HCT116 (cell line): ENCODE results near the gene G6PD. TPM values are rescaled to one million over a fixed set of nuclear protein-coding genes. Genes with fewer than 3 reads are reported as not detected.

Source experiments
- ATAC-seq: fragments of 200-7000 bp; cut with Tn5 transposase; 2 replicates; pipeline ENCODE4 v1.9.1; 2020; ENCODE audit warnings: mild to moderate bottlenecking, moderate library complexity
- BruUV-seq: library from RNA; stranded (reverse); fragments of 400-500 nt; replicated peaks from 2 replicates; lab custom pipeline; 2021; lab: Mats Ljungman, UMichigan
- CTCF ChIA-PET: fragments of 300-600 bp; sonication (Branson Sonifier 250); formaldehyde crosslinking; loops from one replicate; lab custom pipeline; 2021; ENCODE audit warnings: antibody characterized with exemption; lab: Charles Lee
- POLR2A ChIA-PET: fragments of 300-600, 350-600 bp; sonication (Branson Sonifier 250); formaldehyde crosslinking; loops from one replicate; lab custom pipeline; 2021; ENCODE audit warnings: antibody characterized with exemption; lab: Charles Lee
- RAD21 ChIA-PET, 2 experiments: fragments of 300-600 bp; sonication (Branson Sonifier 250); formaldehyde crosslinking; loops; one replicate each; lab custom pipeline; 2023; ENCODE audit warnings: low total read pairs in 2 of 2; ENCODE audit not compliant: uncharacterized antibody in 2 of 2, unreplicated experiment in 2 of 2, low non-redundant PET in 1 of 2; lab: Charles Lee
- DNase-seq: peaks from one replicate; pipeline ENCODE4 v3.0.0-alpha.2; 2010; ENCODE audit warnings: low read depth, low spot score
- H2AFZ ChIP-seq: fragments of 200-600 bp; shearing (Covaris generic), sonication (generic); 2 replicates; pipeline ENCODE4 v1.6.1; 2017; ENCODE audit warnings: low read depth, mixed run types, mixed read lengths, antibody characterized with exemption, low read length; ENCODE audit not compliant: poor library complexity, severe bottlenecking
- H3K27ac ChIP-seq: 2 replicates; pipeline ENCODE4 v1.5.1; 2012; ENCODE audit warnings: low read depth, low read length
- H3K27me3 ChIP-seq: fragments of 200-600 bp; sonication (generic); 2 replicates; pipeline ENCODE4 v1.6.1; 2016; ENCODE audit warnings: mixed run types, low read length, mixed read lengths; ENCODE audit not compliant: insufficient read depth
- H3K36me3 ChIP-seq, 2 experiments: fragments of 200-500 bp in 1 of 2; fragments of 200-600 bp in 1 of 2; sonication (Bioruptor generic) in 1 of 2; sonication (generic) in 1 of 2; 2 replicates each; pipeline versions ENCODE4 v1.5.1 to v1.6.1; 2014 to 2016; ENCODE audit warnings: low read length in 2 of 2, inconsistent platforms in 1 of 2, mixed read lengths in 1 of 2, mixed run types in 1 of 2; ENCODE audit not compliant: insufficient read depth in 2 of 2, control insufficient read depth in 1 of 2
- H3K4me1 ChIP-seq, 2 experiments: fragments of 200-600 bp in 1 of 2; sonication (generic) in 1 of 2; 2 replicates each; pipeline versions ENCODE4 v1.5.1 to v1.6.1; 2012 to 2017; ENCODE audit warnings: low read length in 2 of 2, inconsistent platforms in 1 of 2, mild to moderate bottlenecking in 1 of 2, mixed read lengths in 1 of 2, mixed run types in 1 of 2, moderate library complexity in 1 of 2; ENCODE audit not compliant: insufficient read depth in 2 of 2, control insufficient read depth in 1 of 2
- H3K4me2 ChIP-seq: fragments of 200-600 bp; sonication (generic); 2 replicates; pipeline ENCODE4 v1.6.1; 2017; ENCODE audit warnings: mixed run types, low read length, mixed read lengths
- H3K4me3 ChIP-seq, 2 experiments: fragments of 200-600 bp in 1 of 2; sonication (generic) in 1 of 2; replicated peaks in 1 of 2; 2 replicates each; pipeline ENCODE4 v1.5.1; 2011 to 2016; ENCODE audit warnings: low read length in 2 of 2, control low read depth in 1 of 2, low read depth in 1 of 2, mild to moderate bottlenecking in 1 of 2, mixed read lengths in 1 of 2, mixed run types in 1 of 2
- H3K79me2 ChIP-seq: fragments of 200-600 bp; sonication (generic); 2 replicates; pipeline ENCODE4 v1.6.1; 2017; ENCODE audit warnings: mild to moderate bottlenecking, mixed run types, low read length, moderate library complexity, mixed read lengths; ENCODE audit not compliant: insufficient read depth
- H3K9ac ChIP-seq: fragments of 200-600 bp; sonication (generic); 2 replicates; pipeline ENCODE4 v1.6.1; 2016; ENCODE audit warnings: low read length, mixed read lengths
- H3K9me2 ChIP-seq: fragments of 200-600 bp; sonication (generic), shearing (Covaris generic); 2 replicates; pipeline ENCODE4 v1.6.1; 2017; ENCODE audit warnings: mixed run types, mild to moderate bottlenecking, moderate library complexity; ENCODE audit not compliant: insufficient read depth
- H3K9me3 ChIP-seq, 2 experiments: fragments of 200-500 bp in 1 of 2; fragments of 200-600 bp in 1 of 2; sonication (Bioruptor generic) in 1 of 2; sonication (generic) in 1 of 2; 2 replicates each; pipeline ENCODE4 v1.6.1; 2014 to 2017; ENCODE audit warnings: low read length in 2 of 2, mixed read lengths in 2 of 2, inconsistent platforms in 1 of 2, low read depth in 1 of 2, mild to moderate bottlenecking in 1 of 2, mixed run types in 1 of 2, moderate library complexity in 1 of 2; ENCODE audit not compliant: control insufficient read depth in 1 of 2, insufficient read depth in 1 of 2
- H4K20me1 ChIP-seq: fragments of 200-600 bp; sonication (generic), shearing (Covaris generic); 2 replicates; pipeline ENCODE4 v1.6.1; 2017; ENCODE audit warnings: mixed run types, mild to moderate bottlenecking, moderate library complexity; ENCODE audit not compliant: insufficient read depth
- FOSL1 ChIP-seq: IDR thresholded peaks from 2 replicates; pipeline ENCODE4 v1.6.1; 2012; ENCODE audit warnings: low read depth
- MAX ChIP-seq: IDR thresholded peaks from 2 replicates; pipeline ENCODE4 v1.6.1; 2012
- SP1 ChIP-seq: IDR thresholded peaks from 2 replicates; pipeline ENCODE4 v1.6.1; 2012; ENCODE audit warnings: low read depth
- TCF7L2 ChIP-seq: IDR thresholded peaks from 2 replicates; pipeline ENCODE4 v1.7.0; 2011; ENCODE audit warnings: borderline replicate concordance, inconsistent platforms; ENCODE audit not compliant: insufficient read depth, insufficient read length; ENCODE audit errors: extremely low read depth
- YY1 ChIP-seq: IDR thresholded peaks from 2 replicates; pipeline ENCODE4 v1.6.1; 2011; ENCODE audit warnings: low read length, low read depth, moderate library complexity, mild to moderate bottlenecking; ENCODE audit not compliant: insufficient replicate concordance; ENCODE audit errors: extremely low read depth
- ZBTB33 ChIP-seq: IDR thresholded peaks from 2 replicates; pipeline ENCODE4 v1.6.1; 2011; ENCODE audit warnings: mild to moderate bottlenecking, low read length, moderate library complexity; ENCODE audit not compliant: insufficient replicate concordance; ENCODE audit errors: extremely low read depth
- ZFX ChIP-seq: fragments of 450-650 bp; IDR thresholded peaks from 2 replicates; pipeline ENCODE4 v1.6.1; 2017
- ZNF274 ChIP-seq: fragments of 200-500 bp; sonication (Bioruptor generic); IDR thresholded peaks from 2 replicates; pipeline ENCODE4 v1.6.1; 2014; ENCODE audit warnings: mild to moderate bottlenecking, low read depth, low read length, inconsistent platforms
- intact Hi-C: fragments of 100-400 bp; cut with micrococcal nuclease; formaldehyde crosslinking; loops from 2 replicates; pipeline ENCODE4 v1.10.0; 2022
- total RNA-seq: library from RNA; stranded (reverse); gene quantifications from one replicate; pipeline ENCODE4 v1.2.1, GENCODE V29; 2021; ENCODE audit not compliant: unreplicated experiment

Gene G6PD
- total RNA-seq, 1 experiment from 2014 or later = 109 TPM

GRCh38 chrX:154547245-154548027 is 790 bp upstream of the G6PD start, which contains the start of gene IKBKG (continued):
- TF ChIP-seq ZBTB33 = peak; percentile 68
- TF ChIP-seq TCF7L2 = no peak
- no peak for TF ChIP-seq SP1
- TF ChIP-seq, all 23 proteins: peak for 4

GRCh38 chrX:154545673-154546274 is 872 bp downstream of the G6PD start:
- Histone ChIP-seq H3K4me2 (peak overlapping the region; percentile 90), H3K79me2 (peaks cover 46% of the 10 kb centered on the region), H3K4me1 (peaks cover 27 to 34% of the 10 kb centered on the region in 2 experiments), H3K36me3 (peaks cover 0 to 7% of the 10 kb centered on the region in 2 experiments; a peak in 2 of 4 replicates), H4K20me1 (no peaks in the 10 kb centered on the region), H3K9me3 (no peaks in the 10 kb centered on the region), H3K27me3 (no peaks in the 10 kb centered on the region), H3K27ac (peak overlapping the region; percentile 74; the same call in 1 of the 2 replicates), H3K9me2 (no peaks in the 10 kb centered on the region), H3K9ac (peak overlapping the region; percentile 92), H2AFZ (no peak overlapping the region), H3K4me3 (peak overlapping the region; percentile 69 to 96)
- TF ChIP-seq TCF7L2 (no peak), ZFX (no peak), FOSL1 (no peak), YY1 (no peak), ZNF274 (no peak), MAX (no peak), SP1 (no peak)
- ATAC-seq (no peak), DNase-seq (no peak)
- no TSS peak for BruUV-seq
- ChIA-PET RAD21 (no interaction called here), CTCF (no interaction called here), POLR2A (no interaction called here)
- intact Hi-C loops = no loop called here
